OCI-LY3 (cell line): ENCODE measurements around the gene CERS6.

Source experiments
- H2AFZ ChIP-seq: fragments of 200-600, 300-600 bp; shearing (Covaris generic); 2 replicates; pipeline ENCODE4 v1.6.0; 2014; ENCODE audit warnings: antibody characterized with exemption, low read depth, low read length
- H3K27ac ChIP-seq: fragments of 200-600, 300-600 bp; sonication (generic); 2 replicates; pipeline ENCODE4 v1.5.1; 2014; ENCODE audit warnings: mild to moderate bottlenecking, low read length, moderate library complexity, mixed read lengths
- H3K27me3 ChIP-seq: fragments of 200-600, 300-600 bp; sonication (generic); 2 replicates; pipeline ENCODE4 v1.6.1; 2014; ENCODE audit warnings: low read depth, low read length, mixed read lengths
- H3K36me3 ChIP-seq: fragments of 200-600, 300-600 bp; sonication (generic); replicated peaks from 2 replicates; pipeline ENCODE3; 2014; ENCODE audit warnings: low read depth, low read length, mixed read lengths
- H3K4me1 ChIP-seq: fragments of 300-600, 200-600 bp; sonication (generic); 2 replicates; pipeline ENCODE4 v1.6.1; 2014; ENCODE audit warnings: low read length, mixed read lengths
- H3K4me2 ChIP-seq: fragments of 200-600, 300-600 bp; sonication (generic); 2 replicates; pipeline ENCODE4 v1.6.1; 2014; ENCODE audit warnings: low read length, mixed read lengths
- H3K4me3 ChIP-seq: fragments of 300-600, 200-600 bp; sonication (generic); 2 replicates; pipeline ENCODE4 v1.5.1; 2014; ENCODE audit warnings: antibody characterized with exemption, mild to moderate bottlenecking, low read length, moderate library complexity
- H3K79me2 ChIP-seq: fragments of 300-600, 200-600 bp; shearing (Covaris generic); 2 replicates; pipeline ENCODE4 v1.6.1; 2014; ENCODE audit warnings: mild to moderate bottlenecking, low read length, mixed read lengths
- H3K9ac ChIP-seq: fragments of 300-600, 200-600 bp; shearing (Covaris generic); 2 replicates; pipeline ENCODE4 v1.6.0; 2014; ENCODE audit warnings: mild to moderate bottlenecking, low read length, moderate library complexity
- H3K9me3 ChIP-seq: fragments of 200-600, 300-600 bp; shearing (Covaris generic); 2 replicates; pipeline ENCODE4 v1.6.1; 2014; ENCODE audit warnings: low read length, mixed read lengths; ENCODE audit not compliant: insufficient read depth
- H4K20me1 ChIP-seq: fragments of 200-600, 300-600 bp; sonication (generic); 2 replicates; pipeline ENCODE4 v1.6.1; 2016; ENCODE audit warnings: low read length, mixed read lengths; ENCODE audit not compliant: insufficient read depth
- EZH2phosphoT487 ChIP-seq: fragments of 200-600 bp; shearing (Covaris generic); IDR thresholded peaks from 2 replicates; pipeline ENCODE4 v1.6.1; 2018; ENCODE audit warnings: antibody characterized with exemption, mixed run types, low read depth
- TF ChIP-seq, protein P1 (sequence below): fragments of 200-600, 300-600 bp; sonication (generic); IDR thresholded peaks from 2 replicates; pipeline ENCODE4 v1.5.1; 2014; ENCODE audit warnings: antibody characterized with exemption, low read length, low read depth

Gene CERS6

DNA sequence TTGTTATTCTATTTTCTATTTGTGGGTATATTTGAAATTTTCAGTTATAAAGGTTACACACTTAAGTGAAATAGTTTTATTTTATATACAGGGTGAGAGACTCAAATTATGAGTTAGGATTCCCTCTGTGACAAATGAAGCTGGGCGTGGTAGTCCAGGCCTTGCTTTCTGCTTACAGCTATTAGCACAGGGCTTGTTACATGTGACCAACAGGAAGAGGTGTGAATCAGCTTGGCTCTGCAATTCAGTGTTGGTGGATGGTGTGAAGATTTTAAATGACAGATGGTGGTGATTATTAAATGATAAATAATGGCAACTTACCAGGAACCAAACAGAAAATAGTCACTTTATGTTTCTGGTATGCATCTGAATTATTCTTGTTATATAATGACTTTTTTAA is 282.0 kb downstream of the CERS6 start:
- Histone ChIP-seq H3K9me3 (no peaks in the 10 kb centered on the region), H3K79me2 (no peaks in the 10 kb centered on the region), H2AFZ (no peak overlapping the region), H4K20me1 (no peaks in the 10 kb centered on the region), H3K36me3 (no peaks in the 10 kb centered on the region), H3K27me3 (no peaks in the 10 kb centered on the region), H3K4me3 (no peak overlapping the region), H3K9ac (no peak overlapping the region), H3K4me2 (no peak overlapping the region), H3K27ac (no peak overlapping the region), H3K4me1 (no peaks in the 10 kb centered on the region)
- TF ChIP-seq EZH2phosphoT487, result no peak
- TF ChIP-seq, protein P1, sequence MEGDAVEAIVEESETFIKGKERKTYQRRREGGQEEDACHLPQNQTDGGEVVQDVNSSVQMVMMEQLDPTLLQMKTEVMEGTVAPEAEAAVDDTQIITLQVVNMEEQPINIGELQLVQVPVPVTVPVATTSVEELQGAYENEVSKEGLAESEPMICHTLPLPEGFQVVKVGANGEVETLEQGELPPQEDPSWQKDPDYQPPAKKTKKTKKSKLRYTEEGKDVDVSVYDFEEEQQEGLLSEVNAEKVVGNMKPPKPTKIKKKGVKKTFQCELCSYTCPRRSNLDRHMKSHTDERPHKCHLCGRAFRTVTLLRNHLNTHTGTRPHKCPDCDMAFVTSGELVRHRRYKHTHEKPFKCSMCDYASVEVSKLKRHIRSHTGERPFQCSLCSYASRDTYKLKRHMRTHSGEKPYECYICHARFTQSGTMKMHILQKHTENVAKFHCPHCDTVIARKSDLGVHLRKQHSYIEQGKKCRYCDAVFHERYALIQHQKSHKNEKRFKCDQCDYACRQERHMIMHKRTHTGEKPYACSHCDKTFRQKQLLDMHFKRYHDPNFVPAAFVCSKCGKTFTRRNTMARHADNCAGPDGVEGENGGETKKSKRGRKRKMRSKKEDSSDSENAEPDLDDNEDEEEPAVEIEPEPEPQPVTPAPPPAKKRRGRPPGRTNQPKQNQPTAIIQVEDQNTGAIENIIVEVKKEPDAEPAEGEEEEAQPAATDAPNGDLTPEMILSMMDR, result no peak

DNA sequence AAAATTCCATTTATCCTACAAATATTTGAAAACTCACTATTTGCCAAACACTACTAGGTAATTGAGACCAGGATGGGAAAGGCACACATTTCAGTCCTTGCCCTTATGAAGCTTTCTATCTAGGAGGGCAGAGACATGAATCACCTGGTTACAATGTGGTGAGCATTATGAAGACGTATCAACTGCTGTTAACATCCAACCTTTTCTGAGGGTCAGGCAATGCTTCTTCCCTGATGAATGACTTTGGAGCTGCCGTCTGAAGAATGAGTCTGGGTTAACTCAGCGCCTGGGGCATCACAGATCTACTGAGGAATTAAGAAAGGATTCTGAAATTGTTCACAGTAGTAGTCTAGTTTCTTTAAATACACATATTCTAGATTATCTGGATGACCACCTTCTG is 284.3 kb downstream of the CERS6 start:
- Histone ChIP-seq H3K27ac (no peak overlapping the region), H3K9ac (no peak overlapping the region), H3K27me3 (no peaks in the 10 kb centered on the region), H3K4me3 (no peak overlapping the region), H4K20me1 (no peaks in the 10 kb centered on the region), H3K36me3 (no peaks in the 10 kb centered on the region), H3K9me3 (no peaks in the 10 kb centered on the region), H3K4me2 (no peak overlapping the region), H2AFZ (no peak overlapping the region), H3K4me1 (peaks cover 5% of the 10 kb centered on the region), H3K79me2 (no peaks in the 10 kb centered on the region)
- TF ChIP-seq EZH2phosphoT487, result no peak
- TF ChIP-seq, protein P1, result no peak

DNA sequence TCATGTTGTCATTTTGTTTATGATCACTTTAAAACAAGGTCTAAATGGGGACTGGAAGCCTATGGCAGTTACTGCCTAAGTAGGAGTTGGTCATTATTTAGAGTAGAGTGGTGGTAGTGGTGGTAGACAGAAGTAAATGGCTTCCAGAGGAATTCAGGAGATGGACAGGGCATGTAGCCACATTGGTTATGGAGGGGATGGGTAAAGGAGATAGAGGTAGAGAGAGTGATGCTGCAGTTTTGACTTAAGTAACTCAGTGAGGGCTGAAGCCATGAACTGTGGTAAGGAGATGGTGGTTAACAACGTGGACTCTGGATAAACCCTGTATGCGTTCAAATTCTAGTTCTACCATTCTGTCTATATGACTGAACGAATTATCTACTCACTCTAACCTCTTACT is 284.7 kb downstream of the CERS6 start:
- Histone ChIP-seq H3K36me3 (no peaks in the 10 kb centered on the region), H3K27me3 (no peaks in the 10 kb centered on the region), H3K4me2 (no peak overlapping the region), H4K20me1 (no peaks in the 10 kb centered on the region), H3K79me2 (no peaks in the 10 kb centered on the region), H2AFZ (no peak overlapping the region), H3K4me3 (no peak overlapping the region), H3K4me1 (peaks cover 5% of the 10 kb centered on the region), H3K27ac (no peak overlapping the region), H3K9ac (no peak overlapping the region), H3K9me3 (no peaks in the 10 kb centered on the region)
- TF ChIP-seq, protein P1, result no peak
- no peak for TF ChIP-seq EZH2phosphoT487

DNA sequence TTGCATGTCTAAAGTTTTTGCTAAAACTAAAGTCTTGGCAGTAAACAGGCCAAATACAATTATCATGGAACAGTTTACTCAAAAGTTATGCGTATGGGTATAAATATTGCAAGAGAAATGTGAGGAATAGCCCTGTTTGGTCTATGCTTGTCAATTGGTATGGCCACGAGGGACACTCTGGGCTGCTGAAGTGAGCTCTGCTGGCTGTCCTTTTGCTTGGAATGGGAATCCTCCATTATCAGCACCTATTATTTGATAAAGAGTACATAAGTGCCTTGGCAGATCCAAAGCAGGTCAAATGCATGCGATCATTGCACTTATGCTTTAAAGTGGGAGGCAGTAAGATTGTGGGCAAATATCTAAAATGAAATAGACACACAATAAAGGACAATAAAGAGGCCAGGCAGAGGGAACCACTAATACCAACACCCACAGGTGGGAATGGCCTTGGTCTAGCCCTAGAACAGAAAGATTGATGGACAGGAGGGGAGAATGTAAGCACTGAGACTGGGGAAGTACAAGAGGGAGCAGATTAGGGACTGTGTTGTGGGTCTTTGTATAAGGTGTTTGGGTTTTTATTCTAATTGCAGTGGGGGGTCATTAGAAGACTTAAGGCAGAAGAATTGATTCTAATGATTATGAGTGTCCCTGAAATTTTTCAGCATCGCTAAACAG is 286.3 kb downstream of the CERS6 start:
- Histone ChIP-seq H3K4me2 (no peak overlapping the region), H4K20me1 (no peaks in the 10 kb centered on the region), H3K27ac (no peak overlapping the region), H3K9ac (no peak overlapping the region), H3K36me3 (no peaks in the 10 kb centered on the region), H3K79me2 (no peaks in the 10 kb centered on the region), H2AFZ (no peak overlapping the region), H3K4me1 (peaks cover 5% of the 10 kb centered on the region), H3K27me3 (no peaks in the 10 kb centered on the region), H3K9me3 (no peaks in the 10 kb centered on the region), H3K4me3 (no peak overlapping the region)
- TF ChIP-seq EZH2phosphoT487, result no peak
- TF ChIP-seq, protein P1, result no peak
